Measurements from ENCODE around the gene PRLHR. TPM values are rescaled to one million over a fixed set of nuclear protein-coding genes. Genes with fewer than 3 reads are reported as not detected.

PRLHR gene
- total and polyA plus RNA-seq, 11 donors: not detected

GRCh38 chr10:118586911-118587310, 8.5 kb downstream of the PRLHR start:
- Histone ChIP-seq H3K27me3 (peaks cover 0 to 17% (median 0%) of the 10 kb centered on the region in 9 donors), H3K4me1 (no peaks in the 10 kb centered on the region), H3K27ac (no peak overlapping the region), H3K4me3 (no peak overlapping the region), H3K9me3 (no peaks in the 10 kb centered on the region), H3K36me3 (no peaks in the 10 kb centered on the region)
- DNase-seq (no peak), ATAC-seq (no peak)
- intact Hi-C loops (cut with DNase I): no loop called here
- TF ChIP-seq CTCF (IDR thresholded peaks at IDR 0.05) (no peak), POLR2A (IDR thresholded peaks at IDR 0.05) (no peak)

- H3K27ac ChIP-seq: no peak overlapping the region
- H3K4me1 ChIP-seq: no peaks in the 10 kb centered on the region
- TF ChIP-seq CTCF (IDR thresholded peaks at IDR 0.05): no peak
- TF ChIP-seq POLR2A (IDR thresholded peaks at IDR 0.05): no peak
- H3K36me3 ChIP-seq: no peaks in the 10 kb centered on the region
- intact Hi-C loops (cut with DNase I): no loop called here
- no peak for ATAC-seq
- H3K9me3 ChIP-seq: no peaks in the 10 kb centered on the region
- H3K27me3 ChIP-seq: peaks cover 0 to 22% (median 0%) of the 10 kb centered on the region in 9 donors
- WGBS, 4 donors: 44 to 72% (median 53%) methylated on average over 1 of the region's 1 CpG
- no peak for DNase-seq
- H3K4me3 ChIP-seq: no peak overlapping the region
These were observed 9.7 kb downstream of the PRLHR start for GRCh38 chr10:118585794-118586193.

- no peaks in the 10 kb centered on the region for H3K36me3 ChIP-seq
- no peaks in the 10 kb centered on the region for H3K9me3 ChIP-seq
- DNase-seq: no peak
- intact Hi-C loops (cut with DNase I): no loop called here
- TF ChIP-seq POLR2A (IDR thresholded peaks at IDR 0.05) (no peak), CTCF (IDR thresholded peaks at IDR 0.05) (no peak)
- no peak for ATAC-seq
- no peak overlapping the region for H3K27ac ChIP-seq
- H3K4me1 ChIP-seq: no peaks in the 10 kb centered on the region
- no peak overlapping the region for H3K4me3 ChIP-seq
- 73 to 77% (median 74%) methylated on average over 5 of the region's 5 CpGs for WGBS, 4 donors
- peaks cover 0 to 22% (median 0%) of the 10 kb centered on the region in 9 donors for H3K27me3 ChIP-seq
These were observed 10.2 kb downstream of the PRLHR start for GRCh38 chr10:118585234-118585633.

GRCh38 chr10:118584181-118584954, 11.1 kb downstream of the PRLHR start:
- TF ChIP-seq POLR2A (IDR thresholded peaks at IDR 0.05): no peak
- Histone ChIP-seq H3K4me1 (no peaks in the 10 kb centered on the region), H3K9me3 (no peaks in the 10 kb centered on the region), H3K4me3 (no peak overlapping the region), H3K27me3 (peaks cover 0 to 22% (median 0%) of the 10 kb centered on the region in 9 donors), H3K36me3 (no peaks in the 10 kb centered on the region), H3K27ac (no peak overlapping the region)
- DNase-seq (no peak), ATAC-seq (no peak)
- intact Hi-C loops (cut with DNase I): no loop called here
- WGBS, 4 donors: 72 to 78% (median 75%) methylated on average over 6 of the region's 6 CpGs

GRCh38 chr10:118583611-118584010, 11.8 kb downstream of the PRLHR start:
- DNase-seq (no peak), ATAC-seq (no peak)
- Histone ChIP-seq H3K4me1 (no peaks in the 10 kb centered on the region), H3K27me3 (peaks cover 0 to 20% (median 0%) of the 10 kb centered on the region in 9 donors), H3K9me3 (no peaks in the 10 kb centered on the region), H3K27ac (no peak overlapping the region), H3K4me3 (no peak overlapping the region), H3K36me3 (no peaks in the 10 kb centered on the region)
- TF ChIP-seq POLR2A (IDR thresholded peaks at IDR 0.05) (no peak), CTCF (IDR thresholded peaks at IDR 0.05) (no peak)
- WGBS, 4 donors: 83 to 89% (median 87%) methylated on average over 5 of the region's 5 CpGs
- intact Hi-C loops (cut with DNase I): no loop called here
